Measurements from ENCODE around the gene PILRA.
"Not testable (repeated sequence)": the region's sequence is repeated elsewhere in the genome, so short reads cannot be mapped to it uniquely, and the experiment has no call there.

DNA sequence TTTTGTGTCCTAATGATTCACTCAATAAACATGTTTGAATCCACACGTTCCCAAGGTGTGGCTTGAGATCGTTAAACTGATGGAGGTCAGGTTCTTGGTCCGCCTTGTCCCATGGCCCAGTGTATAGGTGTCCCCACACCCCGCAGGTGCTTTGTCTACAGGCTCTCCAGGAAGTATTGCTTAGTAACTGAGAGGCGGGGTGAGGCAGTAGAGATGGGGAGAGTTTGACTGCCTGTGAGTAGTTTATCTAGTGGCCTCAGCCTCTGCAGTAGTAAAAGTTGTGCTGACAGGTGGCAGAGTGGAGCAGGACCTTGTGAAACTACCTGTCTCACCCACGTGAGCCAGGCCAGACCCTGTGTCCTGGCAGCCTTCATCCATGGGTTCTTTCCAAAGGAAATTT is 32.0 kb upstream of the PILRA start:
- not testable (repeated sequence) for TF ChIP-seq EP300 (IDR thresholded peaks at IDR 0.05); POLR2A (IDR thresholded peaks at IDR 0.05; ENCODE audit: low read depth)

All from esophagus muscularis mucosa (tissue), 2 donors.